ENCODE results near the gene CFAP141. TPM values are rescaled to one million over a fixed set of nuclear protein-coding genes. Genes with fewer than 3 reads are reported as not detected.

CFAP141 gene
- total and polyA plus RNA-seq, 2 of the 13 experiments (the other 11 are each of a cell fraction or from before 2014, with no cell fraction given), result not detected

DNA sequence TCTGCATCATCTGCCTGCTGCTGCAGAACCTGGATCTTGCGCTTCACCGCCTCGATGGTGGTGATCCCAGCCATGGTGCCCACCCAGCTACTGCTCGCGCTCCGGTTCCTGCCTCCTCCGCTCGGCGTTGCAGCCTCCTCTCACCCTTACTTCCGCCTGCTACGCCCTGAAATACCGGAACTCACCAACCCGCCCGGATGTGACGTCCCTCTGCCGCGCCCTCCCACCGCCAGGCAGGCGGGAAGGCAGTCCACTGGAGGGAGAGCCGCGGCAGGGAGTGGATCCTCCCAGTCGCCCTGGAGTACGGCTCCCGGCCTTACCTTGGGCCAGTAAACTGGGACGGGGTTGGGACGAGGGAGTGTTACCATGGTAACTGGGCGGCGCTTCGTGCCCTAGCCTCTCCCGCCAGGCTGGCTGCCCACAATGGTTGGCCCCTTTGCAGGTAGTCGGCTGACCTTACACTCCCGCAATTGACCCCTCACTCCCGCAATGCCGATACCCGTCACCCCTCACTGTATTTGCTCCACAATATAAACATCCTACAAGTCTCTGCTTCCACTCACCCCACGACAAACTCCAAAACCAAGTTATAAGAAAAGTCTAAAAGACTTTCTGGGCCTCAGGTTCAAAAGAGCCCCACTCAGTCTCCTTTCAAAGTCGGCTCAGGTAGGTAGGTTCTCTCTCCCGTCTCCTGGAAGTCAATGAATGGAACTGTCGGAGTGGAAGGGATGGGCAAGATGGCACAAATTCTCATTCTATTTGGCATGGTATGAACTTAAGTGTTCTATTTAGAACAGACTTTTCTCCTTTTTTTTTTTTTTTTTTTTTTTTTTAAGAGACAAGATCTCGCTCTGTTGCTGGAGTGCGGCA is 22.9 kb downstream of the CFAP141 start (continued):
- TF ChIP-seq, protein P1, sequence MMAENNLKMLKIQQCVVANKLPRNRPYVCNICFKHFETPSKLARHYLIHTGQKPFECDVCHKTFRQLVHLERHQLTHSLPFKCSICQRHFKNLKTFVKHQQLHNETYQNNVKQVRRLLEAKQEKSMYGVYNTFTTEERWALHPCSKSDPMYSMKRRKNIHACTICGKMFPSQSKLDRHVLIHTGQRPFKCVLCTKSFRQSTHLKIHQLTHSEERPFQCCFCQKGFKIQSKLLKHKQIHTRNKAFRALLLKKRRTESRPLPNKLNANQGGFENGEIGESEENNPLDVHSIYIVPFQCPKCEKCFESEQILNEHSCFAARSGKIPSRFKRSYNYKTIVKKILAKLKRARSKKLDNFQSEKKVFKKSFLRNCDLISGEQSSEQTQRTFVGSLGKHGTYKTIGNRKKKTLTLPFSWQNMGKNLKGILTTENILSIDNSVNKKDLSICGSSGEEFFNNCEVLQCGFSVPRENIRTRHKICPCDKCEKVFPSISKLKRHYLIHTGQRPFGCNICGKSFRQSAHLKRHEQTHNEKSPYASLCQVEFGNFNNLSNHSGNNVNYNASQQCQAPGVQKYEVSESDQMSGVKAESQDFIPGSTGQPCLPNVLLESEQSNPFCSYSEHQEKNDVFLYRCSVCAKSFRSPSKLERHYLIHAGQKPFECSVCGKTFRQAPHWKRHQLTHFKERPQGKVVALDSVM (CRISPR knock-in tag; IDR thresholded peaks at IDR 0.05), result peak; percentile 55; the same call in 1 of the 2 replicates
- TF ChIP-seq, protein P2, sequence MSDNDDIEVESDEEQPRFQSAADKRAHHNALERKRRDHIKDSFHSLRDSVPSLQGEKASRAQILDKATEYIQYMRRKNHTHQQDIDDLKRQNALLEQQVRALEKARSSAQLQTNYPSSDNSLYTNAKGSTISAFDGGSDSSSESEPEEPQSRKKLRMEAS (IDR thresholded peaks at IDR 0.05), result peak; percentile 92
- no peak for TF ChIP-seq ZNF24 (IDR thresholded peaks at IDR 0.05)
- TF ChIP-seq ZNF772 (CRISPR knock-in tag; IDR thresholded peaks at IDR 0.05), result peak; percentile 65; the same call in 1 of the 2 replicates
- peak; percentile 92; the same call in 1 of the 2 replicates for TF ChIP-seq KDM4B (CRISPR knock-in tag; IDR thresholded peaks at IDR 0.05)
- no peak; the same call in 1 of the 2 replicates for TF ChIP-seq ZNF629 (CRISPR knock-in tag; conservative IDR thresholded peaks at IDR 0.05)
- TF ChIP-seq ELF1 (CRISPR knock-in tag; IDR thresholded peaks at IDR 0.05), result peak; percentile 98
- TF ChIP-seq NCOA2 (CRISPR knock-in tag; IDR thresholded peaks at IDR 0.05), result peak; percentile 51
- TF ChIP-seq DMAP1 (CRISPR knock-in tag; IDR thresholded peaks at IDR 0.05), result peak; percentile 82
- 0 out of 2 replicates have a peak, but pooled peaks have one; percentile 69 for TF ChIP-seq CAMTA2 (CRISPR knock-in tag; IDR thresholded peaks at IDR 0.05; ENCODE audit: borderline replicate concordance)
- TF ChIP-seq ETV5 (CRISPR knock-in tag; IDR thresholded peaks at IDR 0.05; ENCODE audit: borderline replicate concordance), result peak; percentile 89
- no peak for TF ChIP-seq JUND (CRISPR knock-in tag; IDR thresholded peaks at IDR 0.05)
- peak; percentile 57; the same call in 1 of the 2 replicates for TF ChIP-seq NR2C2 (CRISPR knock-in tag; IDR thresholded peaks at IDR 0.05; ENCODE audit: borderline replicate concordance)
- TF ChIP-seq SOX6 (IDR thresholded peaks at IDR 0.05), result no peak
- peak; percentile 71 for TF ChIP-seq SOX6 (CRISPR knock-in tag; IDR thresholded peaks at IDR 0.05)
- TF ChIP-seq HNF4A (CRISPR knock-in tag; IDR thresholded peaks at IDR 0.05), result no peak; the same call in 1 of the 2 replicates
- peak; percentile 51 for TF ChIP-seq RXRB (CRISPR knock-in tag; IDR thresholded peaks at IDR 0.05; ENCODE audit: borderline replicate concordance)
- TF ChIP-seq, protein P3, sequence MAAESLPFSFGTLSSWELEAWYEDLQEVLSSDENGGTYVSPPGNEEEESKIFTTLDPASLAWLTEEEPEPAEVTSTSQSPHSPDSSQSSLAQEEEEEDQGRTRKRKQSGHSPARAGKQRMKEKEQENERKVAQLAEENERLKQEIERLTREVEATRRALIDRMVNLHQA (CRISPR knock-in tag; IDR thresholded peaks at IDR 0.05), result no peak
- TF ChIP-seq NONO (IDR thresholded peaks at IDR 0.05), result no peak
- peak; percentile 97 for TF ChIP-seq NONO (CRISPR knock-in tag; conservative IDR thresholded peaks at IDR 0.05)
- TF ChIP-seq ZNF652 (CRISPR knock-in tag; IDR thresholded peaks at IDR 0.05; ENCODE audit: borderline replicate concordance, low read depth), result 0 out of 2 replicates have a peak, but pooled peaks have one; percentile 7
- no peak for TF ChIP-seq NR3C1 (CRISPR knock-in tag; IDR thresholded peaks at IDR 0.05)
- TF ChIP-seq, protein P4, sequence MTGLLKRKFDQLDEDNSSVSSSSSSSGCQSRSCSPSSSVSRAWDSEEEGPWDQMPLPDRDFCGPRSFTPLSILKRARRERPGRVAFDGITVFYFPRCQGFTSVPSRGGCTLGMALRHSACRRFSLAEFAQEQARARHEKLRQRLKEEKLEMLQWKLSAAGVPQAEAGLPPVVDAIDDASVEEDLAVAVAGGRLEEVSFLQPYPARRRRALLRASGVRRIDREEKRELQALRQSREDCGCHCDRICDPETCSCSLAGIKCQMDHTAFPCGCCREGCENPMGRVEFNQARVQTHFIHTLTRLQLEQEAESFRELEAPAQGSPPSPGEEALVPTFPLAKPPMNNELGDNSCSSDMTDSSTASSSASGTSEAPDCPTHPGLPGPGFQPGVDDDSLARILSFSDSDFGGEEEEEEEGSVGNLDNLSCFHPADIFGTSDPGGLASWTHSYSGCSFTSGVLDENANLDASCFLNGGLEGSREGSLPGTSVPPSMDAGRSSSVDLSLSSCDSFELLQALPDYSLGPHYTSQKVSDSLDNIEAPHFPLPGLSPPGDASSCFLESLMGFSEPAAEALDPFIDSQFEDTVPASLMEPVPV (CRISPR knock-in tag; IDR thresholded peaks at IDR 0.05), result peak; percentile 80; the same call in 1 of the 2 replicates
- TF ChIP-seq ZNF75D (CRISPR knock-in tag; IDR thresholded peaks at IDR 0.05; ENCODE audit: borderline replicate concordance), result no peak
- TF ChIP-seq, protein P5, sequence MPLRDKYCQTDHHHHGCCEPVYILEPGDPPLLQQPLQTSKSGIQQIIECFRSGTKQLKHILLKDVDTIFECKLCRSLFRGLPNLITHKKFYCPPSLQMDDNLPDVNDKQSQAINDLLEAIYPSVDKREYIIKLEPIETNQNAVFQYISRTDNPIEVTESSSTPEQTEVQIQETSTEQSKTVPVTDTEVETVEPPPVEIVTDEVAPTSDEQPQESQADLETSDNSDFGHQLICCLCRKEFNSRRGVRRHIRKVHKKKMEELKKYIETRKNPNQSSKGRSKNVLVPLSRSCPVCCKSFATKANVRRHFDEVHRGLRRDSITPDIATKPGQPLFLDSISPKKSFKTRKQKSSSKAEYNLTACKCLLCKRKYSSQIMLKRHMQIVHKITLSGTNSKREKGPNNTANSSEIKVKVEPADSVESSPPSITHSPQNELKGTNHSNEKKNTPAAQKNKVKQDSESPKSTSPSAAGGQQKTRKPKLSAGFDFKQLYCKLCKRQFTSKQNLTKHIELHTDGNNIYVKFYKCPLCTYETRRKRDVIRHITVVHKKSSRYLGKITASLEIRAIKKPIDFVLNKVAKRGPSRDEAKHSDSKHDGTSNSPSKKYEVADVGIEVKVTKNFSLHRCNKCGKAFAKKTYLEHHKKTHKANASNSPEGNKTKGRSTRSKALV (CRISPR knock-in tag; IDR thresholded peaks at IDR 0.05), result no peak
- no peak for TF ChIP-seq TRIM24 (CRISPR knock-in tag; IDR thresholded peaks at IDR 0.05)

Measured in HepG2 (cell line).